Endodermal cell (in vitro differentiated cells): ENCODE results near the gene EXOC8. TPM values are rescaled to one million over a fixed set of nuclear protein-coding genes. Genes with fewer than 3 reads are reported as not detected.

ENCODE experiments used
- DNase-seq: peaks from one replicate; pipeline ENCODE4 v3.0.0-alpha.2; 2017
- H3K27ac ChIP-seq: 2 replicates; pipeline ENCODE4 v1.5.1; 2013; ENCODE audit warnings: mild to moderate bottlenecking, low read depth, low read length, moderate library complexity
- H3K27me3 ChIP-seq: 2 replicates; pipeline ENCODE4 v1.6.1; 2013; ENCODE audit warnings: mild to moderate bottlenecking, low read length, moderate library complexity; ENCODE audit not compliant: insufficient read depth, control insufficient read depth, poor library complexity, severe bottlenecking
- H3K36me3 ChIP-seq: 2 replicates; pipeline ENCODE4 v1.7.0; 2013; ENCODE audit warnings: mild to moderate bottlenecking, low read length, moderate library complexity; ENCODE audit not compliant: control insufficient read depth, insufficient read depth
- H3K4me1 ChIP-seq: one replicate; pipeline ENCODE4 v1.7.0; 2013; ENCODE audit warnings: low read length; ENCODE audit not compliant: control insufficient read depth, insufficient read depth
- H3K4me3 ChIP-seq: 2 replicates; pipeline ENCODE4 v1.5.1; 2013; ENCODE audit warnings: mild to moderate bottlenecking, low read length, moderate library complexity
- H3K9ac ChIP-seq: 2 replicates; pipeline ENCODE4 v1.6.1; 2013; ENCODE audit warnings: mild to moderate bottlenecking, low read length, moderate library complexity; ENCODE audit not compliant: poor library complexity, severe bottlenecking; ENCODE audit errors: extremely low read depth
- H3K9me3 ChIP-seq: 2 replicates; pipeline ENCODE4 v1.6.1; 2013; ENCODE audit warnings: mild to moderate bottlenecking, low read length, moderate library complexity; ENCODE audit not compliant: control insufficient read depth
- H3K27ac Mint-ChIP-seq: 2 replicates; pipeline ENCODE4 v1.8.0; 2020; ENCODE audit warnings: mixed read lengths
- H3K27me3 Mint-ChIP-seq: 2 replicates; pipeline ENCODE4 v1.8.0; 2021; ENCODE audit warnings: mild to moderate bottlenecking, mixed read lengths; ENCODE audit not compliant: insufficient read depth
- H3K36me3 Mint-ChIP-seq: 2 replicates; pipeline ENCODE4 v1.8.0; 2020; ENCODE audit warnings: low read depth, mixed read lengths
- H3K4me1 Mint-ChIP-seq: 2 replicates; pipeline ENCODE4 v1.8.0; 2020; ENCODE audit warnings: mixed read lengths
- H3K4me3 Mint-ChIP-seq: 2 replicates; pipeline ENCODE4 v1.8.0; 2020; ENCODE audit warnings: mild to moderate bottlenecking, moderate library complexity, mixed read lengths
- H3K9me3 Mint-ChIP-seq: 2 replicates; pipeline ENCODE4 v1.8.0; 2020; ENCODE audit warnings: mild to moderate bottlenecking, mixed read lengths
- WGBS, 2 experiments: methylation state at CpG; one replicate each; pipeline versions ENCODE4 v1.1.5 to v1.1.7; 2013; ENCODE audit warnings: missing lambda C conversion rate in 2 of 2, mixed read lengths in 1 of 2; ENCODE audit not compliant: insufficient coverage in 1 of 2, insufficient read length in 1 of 2; 5-methylcytosine and 5-hydroxymethylcytosine counted together
- total RNA-seq, 2 donors: library from RNA; stranded (reverse); fragmentation: NEBNext Ultra II Directional in 1 of 2; extraction: Animal tissue kit (Norgen Biotek cat#: 25700) in 1 of 2; gene quantifications; 2 replicates in 1 of 2; 3 replicates in 1 of 2; pipeline ENCODE4 v1.2.1, GENCODE V29; 2021
- TF ChIP-seq, protein P1 (sequence below): fragments of 200-600 bp; sonication (generic); conservative IDR thresholded peaks from 2 replicates; pipeline ENCODE4 v1.5.0; 2021; ENCODE audit warnings: antibody characterized with exemption, mild to moderate bottlenecking

EXOC8 gene
- total RNA-seq, 2 donors from 2014 or later, result 9.9 to 13.1 TPM

DNA sequence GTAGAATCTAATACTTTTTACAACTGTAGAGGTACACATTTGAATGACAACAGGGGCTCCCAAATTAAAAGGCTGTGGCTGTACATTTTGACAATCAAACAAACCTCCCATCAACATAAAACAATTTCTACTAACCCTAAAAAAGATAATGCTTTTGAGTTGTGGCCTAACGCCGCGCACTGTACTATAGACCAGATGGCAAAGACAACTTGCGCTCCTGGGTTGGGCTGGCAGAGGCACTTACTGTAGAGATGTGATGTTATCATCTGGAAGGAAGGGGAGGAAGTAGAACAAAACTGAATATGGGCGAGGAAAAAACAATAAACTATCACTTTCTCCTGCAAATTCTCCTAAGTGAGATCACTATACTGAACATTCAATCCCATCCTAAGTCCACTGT, 26.5 kb upstream of the EXOC8 start:
- no peaks in the 10 kb centered on the region for H3K4me1 ChIP-seq
- Mint-ChIP-seq H3K9me3 (no peaks in the 10 kb centered on the region), H3K4me1 (peaks cover under 1% of the 10 kb centered on the region), H3K36me3 (peaks cover 13% of the 10 kb centered on the region), H3K27ac (no peak overlapping the region), H3K27me3 (no peaks in the 10 kb centered on the region), H3K4me3 (no peak overlapping the region)
- DNase-seq, result no peak
- H3K36me3 ChIP-seq, result no peaks in the 10 kb centered on the region
- H3K4me3 ChIP-seq, result no peak overlapping the region
- H3K27me3 ChIP-seq, result no peaks in the 10 kb centered on the region
- TF ChIP-seq, protein P1, sequence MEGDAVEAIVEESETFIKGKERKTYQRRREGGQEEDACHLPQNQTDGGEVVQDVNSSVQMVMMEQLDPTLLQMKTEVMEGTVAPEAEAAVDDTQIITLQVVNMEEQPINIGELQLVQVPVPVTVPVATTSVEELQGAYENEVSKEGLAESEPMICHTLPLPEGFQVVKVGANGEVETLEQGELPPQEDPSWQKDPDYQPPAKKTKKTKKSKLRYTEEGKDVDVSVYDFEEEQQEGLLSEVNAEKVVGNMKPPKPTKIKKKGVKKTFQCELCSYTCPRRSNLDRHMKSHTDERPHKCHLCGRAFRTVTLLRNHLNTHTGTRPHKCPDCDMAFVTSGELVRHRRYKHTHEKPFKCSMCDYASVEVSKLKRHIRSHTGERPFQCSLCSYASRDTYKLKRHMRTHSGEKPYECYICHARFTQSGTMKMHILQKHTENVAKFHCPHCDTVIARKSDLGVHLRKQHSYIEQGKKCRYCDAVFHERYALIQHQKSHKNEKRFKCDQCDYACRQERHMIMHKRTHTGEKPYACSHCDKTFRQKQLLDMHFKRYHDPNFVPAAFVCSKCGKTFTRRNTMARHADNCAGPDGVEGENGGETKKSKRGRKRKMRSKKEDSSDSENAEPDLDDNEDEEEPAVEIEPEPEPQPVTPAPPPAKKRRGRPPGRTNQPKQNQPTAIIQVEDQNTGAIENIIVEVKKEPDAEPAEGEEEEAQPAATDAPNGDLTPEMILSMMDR, result no peak
- WGBS, 2 experiments, result 98% methylated on average over 5 of the region's 5 CpGs; no CpG with 5 or more reads in 1 of the 2 experiments
- H3K9ac ChIP-seq, result no peak overlapping the region
- H3K27ac ChIP-seq, result no peak overlapping the region
- H3K9me3 ChIP-seq, result no peaks in the 10 kb centered on the region

DNA sequence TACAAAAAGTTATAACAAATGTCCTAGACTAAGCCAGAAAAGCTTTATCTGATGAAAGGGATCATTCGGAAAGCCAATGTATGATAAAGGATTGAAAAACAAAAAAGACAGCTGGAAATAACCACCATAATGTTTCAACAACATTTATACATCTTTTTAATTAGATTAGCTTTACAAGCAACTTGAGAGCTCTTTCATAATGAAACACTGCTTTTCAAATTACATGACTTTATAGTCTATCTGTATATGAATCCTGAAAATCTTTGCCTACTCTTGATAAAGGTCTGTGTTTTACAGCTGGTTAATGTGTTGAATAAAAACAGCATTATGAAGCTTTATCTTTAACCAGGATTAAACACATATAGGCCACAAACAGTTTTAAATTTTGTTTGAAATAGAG, 26.0 kb upstream of the EXOC8 start:
- Mint-ChIP-seq H3K27ac (no peak overlapping the region), H3K27me3 (no peaks in the 10 kb centered on the region), H3K9me3 (no peaks in the 10 kb centered on the region), H3K4me1 (no peaks in the 10 kb centered on the region), H3K4me3 (no peak overlapping the region), H3K36me3 (peaks cover 13% of the 10 kb centered on the region)
- Histone ChIP-seq H3K27ac (no peak overlapping the region), H3K9ac (no peak overlapping the region), H3K4me1 (no peaks in the 10 kb centered on the region), H3K27me3 (no peaks in the 10 kb centered on the region), H3K4me3 (no peak overlapping the region), H3K9me3 (no peaks in the 10 kb centered on the region), H3K36me3 (no peaks in the 10 kb centered on the region)
- WGBS, 2 experiments, result 100% methylated on average over 1 of the region's 1 CpG; no CpG with 5 or more reads in 1 of the 2 experiments
- TF ChIP-seq, protein P1, result no peak
- no peak for DNase-seq

DNA sequence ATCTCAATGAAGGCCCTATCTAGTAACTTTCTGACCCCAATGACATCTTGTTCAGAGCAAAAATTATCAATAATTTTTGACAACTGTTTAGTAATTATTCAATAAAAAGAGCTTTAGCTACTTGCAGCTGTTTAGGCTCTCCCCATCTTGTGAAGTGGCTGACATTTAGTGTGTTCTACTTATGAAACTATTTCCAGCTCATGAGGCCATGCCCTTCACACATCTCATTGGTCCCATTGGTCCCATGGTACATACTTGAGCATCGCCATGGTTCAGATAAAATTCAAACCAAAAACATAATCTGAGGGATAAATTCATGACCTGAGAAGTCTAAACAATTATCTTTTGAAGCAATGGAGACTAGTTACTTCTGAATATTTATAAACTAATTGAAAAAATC, 24.7 kb upstream of the EXOC8 start:
- Histone ChIP-seq H3K4me1 (no peaks in the 10 kb centered on the region), H3K36me3 (no peaks in the 10 kb centered on the region), H3K9ac (no peak overlapping the region), H3K9me3 (no peaks in the 10 kb centered on the region), H3K27me3 (no peaks in the 10 kb centered on the region), H3K4me3 (no peak overlapping the region), H3K27ac (no peak overlapping the region)
- H3K9me3 Mint-ChIP-seq, result no peaks in the 10 kb centered on the region
- peaks cover 13% of the 10 kb centered on the region for H3K36me3 Mint-ChIP-seq
- H3K27ac Mint-ChIP-seq, result no peak overlapping the region
- H3K27me3 Mint-ChIP-seq, result no peaks in the 10 kb centered on the region
- no peaks in the 10 kb centered on the region for H3K4me1 Mint-ChIP-seq
- DNase-seq, result no peak
- no peak overlapping the region for H3K4me3 Mint-ChIP-seq
- TF ChIP-seq, protein P1, result no peak
- WGBS, 2 experiments, result 95 to 100% methylated on average over 1 of the region's 1 CpG
